Testis (tissue), 3 donors: ENCODE results near the gene MRPS6. TPM values are rescaled to one million over a fixed set of nuclear protein-coding genes. Genes with fewer than 3 reads are reported as not detected.

ENCODE experiments used
- DNase-seq: peaks from one replicate; pipeline ENCODE4 v3.0.0-alpha.2; 2019
- H3K27ac ChIP-seq, 2 donors: fragments of 200-600 bp; sonication (generic); one replicate each; pipeline ENCODE4 v1.5.1; 2019
- H3K27me3 ChIP-seq: fragments of 200-600 bp; sonication (generic); one replicate; pipeline ENCODE4 v1.5.1; 2019
- H3K36me3 ChIP-seq: fragments of 200-600 bp; sonication (generic); one replicate; pipeline ENCODE4 v1.5.1; 2017; ENCODE audit warnings: low read depth; ENCODE audit errors: missing control alignments
- H3K4me1 ChIP-seq: fragments of 200-600 bp; sonication (generic); one replicate; pipeline ENCODE4 v1.5.1; 2019
- H3K4me3 ChIP-seq, 2 donors: fragments of 200-600 bp; sonication (generic); one replicate each; pipeline ENCODE4 v1.5.1; 2017 to 2019
- H3K9me3 ChIP-seq: fragments of 200-600 bp; sonication (generic); one replicate; pipeline ENCODE4 v1.5.1; 2017
- POLR2A ChIP-seq: fragments of 450-650 bp; IDR thresholded peaks from one replicate; pipeline ENCODE4 v1.6.1; 2017; ENCODE audit warnings: antibody characterized with exemption, mild to moderate bottlenecking, moderate library complexity
- WGBS, 2 donors: methylation state at CpG; one replicate each; pipeline ENCODE4 v1.1.5; 2018; 5-methylcytosine and 5-hydroxymethylcytosine counted together
- intact Hi-C: fragments of 100-400 bp; cut with DNase I; formaldehyde crosslinking; loops from one replicate; pipeline ENCODE4 v1.15.1; 2023; ENCODE audit warnings: low total_unique reads
- polyA plus RNA-seq: library from polyadenylated mRNA; stranded (reverse); fragments of 350-450 nt; fragmentation: Illumina TruSeq; extraction: RNeasy Lipid Tissue Mini Kit (QIAGEN cat#74804); gene quantifications from one replicate; pipeline ENCODE4 v1.2.3, GENCODE V29; 2014; ENCODE audit warnings: low read depth, low replicate concordance; ENCODE audit not compliant: insufficient read depth
- total RNA-seq, 2 donors: library from RNA; depleted of rRNA; stranded (reverse); fragments of >200 nt; gene quantifications; one replicate each; pipeline ENCODE4 v1.2.3, GENCODE V29; 2016
- TF ChIP-seq, protein P1 (sequence below), 3 experiments: fragments of 450-650 bp in 2 of 3; fragments of 200-600 bp in 1 of 3; sonication (generic) in 1 of 3; IDR thresholded peaks; one replicate each; pipeline ENCODE4 v1.5.1; 2016 to 2019; ENCODE audit warnings: antibody characterized with exemption in 3 of 3, mild to moderate bottlenecking in 2 of 3, moderate library complexity in 1 of 3

MRPS6 gene
- total and polyA plus RNA-seq, 3 donors from 2014 or later = 88.8 to 107 (median 102) TPM

DNA sequence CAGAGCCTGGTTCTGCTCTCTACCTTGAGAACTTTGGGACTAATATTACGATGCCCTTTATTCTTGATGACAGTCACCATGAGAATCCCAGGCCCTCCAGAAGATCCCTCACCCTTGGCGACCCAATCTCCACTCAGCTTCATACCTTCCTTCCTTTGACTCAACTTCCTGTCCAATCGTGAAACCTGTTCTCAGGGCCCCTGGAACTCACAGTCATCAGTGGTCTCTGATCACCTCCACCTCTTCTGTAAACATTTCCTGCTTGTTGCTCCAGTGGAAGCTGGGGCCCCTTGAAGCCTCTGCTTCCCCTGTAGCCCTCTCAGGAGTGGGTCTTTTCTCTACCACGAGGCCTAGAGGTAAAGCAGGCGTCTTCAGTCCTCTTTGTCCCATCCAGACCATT lies 79.1 kb downstream of the MRPS6 start:
- no peaks in the 10 kb centered on the region for H3K36me3 ChIP-seq
- peaks cover 21% of the 10 kb centered on the region for H3K4me1 ChIP-seq
- TF ChIP-seq POLR2A = no peak
- TF ChIP-seq, protein P1, sequence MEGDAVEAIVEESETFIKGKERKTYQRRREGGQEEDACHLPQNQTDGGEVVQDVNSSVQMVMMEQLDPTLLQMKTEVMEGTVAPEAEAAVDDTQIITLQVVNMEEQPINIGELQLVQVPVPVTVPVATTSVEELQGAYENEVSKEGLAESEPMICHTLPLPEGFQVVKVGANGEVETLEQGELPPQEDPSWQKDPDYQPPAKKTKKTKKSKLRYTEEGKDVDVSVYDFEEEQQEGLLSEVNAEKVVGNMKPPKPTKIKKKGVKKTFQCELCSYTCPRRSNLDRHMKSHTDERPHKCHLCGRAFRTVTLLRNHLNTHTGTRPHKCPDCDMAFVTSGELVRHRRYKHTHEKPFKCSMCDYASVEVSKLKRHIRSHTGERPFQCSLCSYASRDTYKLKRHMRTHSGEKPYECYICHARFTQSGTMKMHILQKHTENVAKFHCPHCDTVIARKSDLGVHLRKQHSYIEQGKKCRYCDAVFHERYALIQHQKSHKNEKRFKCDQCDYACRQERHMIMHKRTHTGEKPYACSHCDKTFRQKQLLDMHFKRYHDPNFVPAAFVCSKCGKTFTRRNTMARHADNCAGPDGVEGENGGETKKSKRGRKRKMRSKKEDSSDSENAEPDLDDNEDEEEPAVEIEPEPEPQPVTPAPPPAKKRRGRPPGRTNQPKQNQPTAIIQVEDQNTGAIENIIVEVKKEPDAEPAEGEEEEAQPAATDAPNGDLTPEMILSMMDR (IDR thresholded peaks at IDR 0.05) = no peak
- WGBS, 2 donors = 90 to 96% methylated on average over 5 of the region's 5 CpGs
- intact Hi-C loops = no loop called here
- no peak overlapping the region for H3K4me3 ChIP-seq
- H3K27me3 ChIP-seq = no peaks in the 10 kb centered on the region
- no peak for DNase-seq
- no peaks in the 10 kb centered on the region for H3K9me3 ChIP-seq
- H3K27ac ChIP-seq = no peak overlapping the region

DNA sequence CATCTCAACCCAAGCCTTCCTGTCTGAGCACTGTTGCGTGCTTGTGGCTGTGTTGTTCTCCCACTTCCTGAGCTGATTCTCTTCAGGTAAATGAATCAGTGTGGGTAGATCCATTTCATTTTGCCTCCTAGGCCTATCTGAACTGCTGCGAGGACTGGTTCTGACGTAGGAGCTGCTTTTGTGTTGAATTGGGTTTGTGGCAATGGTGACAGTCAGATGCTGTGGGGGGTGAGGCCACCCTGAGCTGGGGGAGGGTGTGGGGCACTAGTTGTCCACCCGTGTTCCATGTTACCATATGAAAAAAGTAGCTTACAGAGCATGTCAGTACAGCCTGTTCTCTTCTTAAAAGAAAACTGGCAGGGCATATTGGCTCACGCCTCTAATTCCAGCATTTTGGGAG lies 81.5 kb downstream of the MRPS6 start:
- peaks cover 24% of the 10 kb centered on the region for H3K4me1 ChIP-seq
- no peak for TF ChIP-seq POLR2A
- TF ChIP-seq, protein P1 (IDR thresholded peaks at IDR 0.05) = no peak
- no peaks in the 10 kb centered on the region for H3K27me3 ChIP-seq
- intact Hi-C loops = no loop called here
- H3K9me3 ChIP-seq = no peaks in the 10 kb centered on the region
- H3K36me3 ChIP-seq = no peaks in the 10 kb centered on the region
- 64 to 77% methylated on average over 5 of the region's 5 CpGs for WGBS, 2 donors
- H3K4me3 ChIP-seq = no peak overlapping the region
- peak overlapping the region; percentile 56 to 85 for H3K27ac ChIP-seq
- DNase-seq = no peak

DNA sequence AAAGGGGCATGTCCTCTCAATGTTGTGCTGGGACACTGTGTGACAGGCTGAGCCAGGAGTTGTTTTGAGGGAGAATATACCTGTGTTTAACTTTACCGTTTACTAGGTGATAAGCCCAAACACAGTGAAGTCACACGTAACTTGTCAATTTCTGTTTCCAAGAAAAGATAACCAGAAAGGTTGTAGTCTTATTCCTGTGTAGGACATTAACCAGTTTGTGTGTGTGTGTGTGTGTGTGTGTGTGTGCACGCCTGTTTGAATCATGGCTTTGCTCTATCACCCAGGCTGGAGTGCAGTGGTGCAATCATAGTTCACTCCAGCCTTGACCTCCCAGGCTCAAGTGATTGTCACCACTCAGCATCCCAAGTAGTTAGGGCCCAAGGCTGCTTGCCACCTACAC lies 83.6 kb downstream of the MRPS6 start:
- no peaks in the 10 kb centered on the region for H3K36me3 ChIP-seq
- DNase-seq = no peak
- H3K27me3 ChIP-seq = no peaks in the 10 kb centered on the region
- H3K4me3 ChIP-seq = no peak overlapping the region
- H3K9me3 ChIP-seq = no peaks in the 10 kb centered on the region
- H3K4me1 ChIP-seq = peaks cover 28% of the 10 kb centered on the region
- intact Hi-C loops = no loop called here
- 68 to 76% methylated on average over 3 of the region's 3 CpGs for WGBS, 2 donors
- TF ChIP-seq, protein P1 (IDR thresholded peaks at IDR 0.05) = no peak
- no peak for TF ChIP-seq POLR2A
- H3K27ac ChIP-seq = peak overlapping the region; percentile 56 to 85

DNA sequence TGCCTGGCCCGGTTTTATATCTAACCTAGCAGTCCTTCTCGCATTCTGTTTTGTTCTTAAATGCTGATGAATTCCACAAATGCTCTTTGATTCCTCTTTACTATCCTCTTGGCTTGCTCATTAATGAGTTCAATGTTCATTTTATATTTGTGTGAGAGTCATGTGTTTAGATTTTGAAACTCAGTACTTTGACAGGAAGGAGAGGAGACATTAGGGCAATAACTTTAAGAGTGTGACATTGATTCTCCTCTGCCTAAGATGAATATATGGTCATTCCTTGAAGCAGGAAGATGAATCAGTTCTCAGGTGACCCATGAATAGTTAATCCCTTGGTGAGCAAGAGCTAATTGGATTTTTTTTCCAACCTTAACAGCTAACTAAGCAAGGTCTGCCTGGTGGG lies 84.1 kb downstream of the MRPS6 start:
- Histone ChIP-seq H3K27ac (peak overlapping the region; percentile 56 to 82), H3K9me3 (no peaks in the 10 kb centered on the region), H3K4me1 (peaks cover 28% of the 10 kb centered on the region), H3K27me3 (no peaks in the 10 kb centered on the region), H3K4me3 (no peak overlapping the region), H3K36me3 (no peaks in the 10 kb centered on the region)
- DNase-seq = no peak
- intact Hi-C loops = no loop called here
- no peak for TF ChIP-seq POLR2A
- TF ChIP-seq, protein P1 (IDR thresholded peaks at IDR 0.05) = no peak
- WGBS, 2 donors = 68 to 79% methylated on average over 2 of the region's 2 CpGs
